Adipocyte (in vitro differentiated cells): Measurements from ENCODE around the gene CRYAB.

ENCODE experiments used
- DNase-seq: peaks from one replicate; pipeline ENCODE4 v3.0.0-alpha.2; 2015; ENCODE audit warnings: low read depth
- H3K27me3 ChIP-seq: replicated peaks from 2 replicates; pipeline ENCODE4 v1.7.0; 2013; ENCODE audit warnings: mild to moderate bottlenecking, low read length, moderate library complexity; ENCODE audit not compliant: control insufficient read depth, insufficient read depth
- H3K36me3 ChIP-seq: 2 replicates; pipeline ENCODE4 v1.7.0; 2013; ENCODE audit warnings: low read length, mild to moderate bottlenecking, moderate library complexity; ENCODE audit not compliant: control insufficient read depth, insufficient read depth, severe bottlenecking
- H3K4me1 ChIP-seq: 2 replicates; pipeline ENCODE4 v1.7.0; 2013; ENCODE audit warnings: mild to moderate bottlenecking, low read length, moderate library complexity; ENCODE audit not compliant: control insufficient read depth, insufficient read depth
- H3K4me3 ChIP-seq: 2 replicates; pipeline ENCODE4 v1.7.0; 2013; ENCODE audit warnings: mild to moderate bottlenecking, low read length, moderate library complexity
- H3K9ac ChIP-seq: 2 replicates; pipeline ENCODE4 v1.7.0; 2013; ENCODE audit warnings: mild to moderate bottlenecking, low read length, moderate library complexity
- H3K9me3 ChIP-seq: 2 replicates; pipeline ENCODE4 v1.7.0; 2013; ENCODE audit warnings: mild to moderate bottlenecking, low read length, moderate library complexity; ENCODE audit not compliant: control insufficient read depth

CRYAB gene

DNA sequence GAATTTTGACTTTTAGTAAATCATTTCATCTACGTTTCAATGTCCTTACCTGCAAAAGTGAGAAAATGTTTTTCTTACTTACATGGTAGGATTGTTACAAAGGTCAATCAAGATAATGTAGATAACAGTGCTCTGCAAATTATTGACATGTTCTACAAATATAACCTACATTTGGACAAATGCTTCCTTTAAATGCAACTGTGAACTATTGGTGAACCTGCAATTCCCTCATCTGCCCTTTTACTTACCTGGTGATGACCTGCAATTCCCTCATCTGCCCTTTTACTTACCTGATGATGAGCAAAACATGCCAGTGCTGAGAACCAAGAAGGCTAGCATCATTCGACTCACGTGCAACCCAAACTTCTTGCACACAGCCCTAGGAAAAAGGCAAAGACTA is 51.3 kb downstream of the CRYAB start:
- no peak for DNase-seq
- Histone ChIP-seq H3K4me1 (no peaks in the 10 kb centered on the region), H3K9ac (no peak overlapping the region), H3K4me3 (no peak overlapping the region), H3K27me3 (no peaks in the 10 kb centered on the region), H3K9me3 (no peaks in the 10 kb centered on the region), H3K36me3 (peaks cover 59% of the 10 kb centered on the region)
